Right lobe of liver (tissue), 6 donors: ENCODE results near the gene SIK1. TPM values are rescaled to one million over a fixed set of nuclear protein-coding genes. Genes with fewer than 3 reads are reported as not detected.
"Not testable (repeated sequence)": the region's sequence is repeated elsewhere in the genome, so short reads cannot be mapped to it uniquely, and the experiment has no call there.

Source experiments
- ATAC-seq, 4 donors: fragments of 200-7000 bp; cut with Tn5 transposase; one replicate each; pipeline ENCODE4 v1.9.1; 2020; ENCODE audit warnings: mild to moderate bottlenecking in 4 of 4, moderate library complexity in 4 of 4
- DNase-seq, 3 donors: peaks; one replicate each; pipeline ENCODE4 v3.0.0-alpha.2; 2020
- H3K27ac ChIP-seq, 3 donors: fragments of 200-600 bp; one replicate each; pipeline ENCODE4 v1.8.0; 2022
- H3K27me3 ChIP-seq, 2 donors: fragments of 200-600 bp; one replicate each; pipeline ENCODE4 v1.8.0; 2022
- H3K36me3 ChIP-seq, 4 donors: fragments of 200-600 bp; sonication (generic) in 1 of 4; one replicate each; pipeline versions ENCODE4 v1.5.1 to v1.8.0; 2017 to 2022; ENCODE audit warnings: control low read depth in 1 of 4
- H3K4me1 ChIP-seq, 4 donors: fragments of 200-600 bp; sonication (generic) in 1 of 4; one replicate each; pipeline versions ENCODE4 v1.5.1 to v1.8.0; 2017 to 2022; ENCODE audit warnings: control low read depth in 1 of 4
- H3K4me3 ChIP-seq, 3 donors: fragments of 200-600 bp; one replicate each; pipeline ENCODE4 v1.8.0; 2022
- H3K9me3 ChIP-seq, 4 donors: fragments of 200-600 bp; sonication (generic) in 1 of 4; one replicate each; pipeline versions ENCODE4 v1.5.1 to v1.8.0; 2017 to 2022; ENCODE audit warnings: control low read depth in 1 of 4
- WGBS: methylation state at CpG from one replicate; pipeline ENCODE4 v1.1.6; 2018; ENCODE audit warnings: low coverage, low lambda C conversion rate; ENCODE audit not compliant: insufficient coverage; ENCODE audit errors: missing lambda C conversion rate; 5-methylcytosine and 5-hydroxymethylcytosine counted together
- intact Hi-C, 2 donors: fragments of 100-400 bp; cut with DNase I; formaldehyde crosslinking; loops; one replicate each; pipeline versions ENCODE4 v1.11.2 to v1.14.1; 2022
- total RNA-seq, 6 experiments: library from RNA; depleted of rRNA in 2 of 6; stranded (reverse); fragments of >200 nt in 2 of 6; fragmentation: NEBNext Ultra II Directional in 3 of 6; extraction: Animal tissue kit (Norgen Biotek cat#: 25700) in 3 of 6; gene quantifications; one replicate each; pipeline versions ENCODE4 v1.1.0 to v1.2.4, GENCODE V29; 2016 to 2023
- donor health status: DM: no; HTN: yes; CAD: no.
- donor health status: DM: no; HTN: no; CAD: no.
- donor health status: DM: no; HTN: no; CAD: no.
- donor health status: DM: no; HTN: yes; CAD: no.
- donor health status: DM: no; HTN: yes; CAD: no.

Gene SIK1
- total RNA-seq, 6 experiments from 2014 or later = 4.2 to 44.4 (median 23.9) TPM

GRCh38 chr21:43410456-43411068 lies 16.4 kb downstream of the SIK1 start:
- H3K27me3 ChIP-seq, intact Hi-C loops, DNase-seq, H3K36me3 ChIP-seq, H3K4me1 ChIP-seq, H3K9me3 ChIP-seq, H3K27ac ChIP-seq, H3K4me3 ChIP-seq: not testable (repeated sequence)
- no CpG with 5 or more reads among the region's 27 CpGs for WGBS
- peak in 2 of 4 donors; percentile 16 to 27 for ATAC-seq

- H3K9me3 ChIP-seq, H3K4me3 ChIP-seq, H3K4me1 ChIP-seq, H3K27me3 ChIP-seq, H3K27ac ChIP-seq, H3K36me3 ChIP-seq, DNase-seq, intact Hi-C loops: not testable (repeated sequence)
- no CpG with 5 or more reads among the region's 13 CpGs for WGBS
- ATAC-seq = peak; percentile 49 to 57 (median 53)
These were observed 19.8 kb downstream of the SIK1 start for GRCh38 chr21:43407139-43407538.

GRCh38 chr21:43404450-43404849 lies 22.5 kb downstream of the SIK1 start:
- H3K4me1 ChIP-seq, H3K27me3 ChIP-seq, H3K9me3 ChIP-seq, H3K4me3 ChIP-seq, intact Hi-C loops, H3K36me3 ChIP-seq, H3K27ac ChIP-seq, DNase-seq: not testable (repeated sequence)
- no CpG with 5 or more reads among the region's 14 CpGs for WGBS
- ATAC-seq = peak in 2 of 4 donors; percentile 2 to 11

- H3K4me3 ChIP-seq, H3K9me3 ChIP-seq, intact Hi-C loops, H3K27me3 ChIP-seq, H3K27ac ChIP-seq, H3K36me3 ChIP-seq, H3K4me1 ChIP-seq: not testable (repeated sequence)
- ATAC-seq (peak; percentile 88 to 98 (median 94)), DNase-seq (peak in 2 of 3 donors; percentile 43 to 90)
- WGBS = no CpG with 5 or more reads among the region's 22 CpGs
These were observed 23.1 kb downstream of the SIK1 start for GRCh38 chr21:43403651-43404430.

GRCh38 chr21:43401125-43401524 lies 25.8 kb downstream of the SIK1 start:
- ATAC-seq, H3K4me3 ChIP-seq, intact Hi-C loops, DNase-seq, H3K4me1 ChIP-seq, H3K27ac ChIP-seq, H3K36me3 ChIP-seq, H3K9me3 ChIP-seq, H3K27me3 ChIP-seq: not testable (repeated sequence)
- no CpG with 5 or more reads among the region's 11 CpGs for whole genome bisulfite sequencing

GRCh38 chr21:43399595-43400015 lies 27.3 kb downstream of the SIK1 start:
- DNase-seq, H3K4me3 ChIP-seq, H3K4me1 ChIP-seq, H3K9me3 ChIP-seq, H3K27me3 ChIP-seq, intact Hi-C loops, H3K27ac ChIP-seq, H3K36me3 ChIP-seq: not testable (repeated sequence)
- peak in 1 of 4 donors; percentile 9 for ATAC-seq
- no CpG with 5 or more reads among the region's 15 CpGs for WGBS

- H3K9me3 ChIP-seq, H3K4me1 ChIP-seq, ATAC-seq, intact Hi-C loops, H3K36me3 ChIP-seq, H3K4me3 ChIP-seq, DNase-seq, H3K27me3 ChIP-seq, H3K27ac ChIP-seq: not testable (repeated sequence)
- whole genome bisulfite sequencing = no CpG with 5 or more reads among the region's 28 CpGs
These were observed 27.8 kb downstream of the SIK1 start for GRCh38 chr21:43399136-43399535.

GRCh38 chr21:43398533-43398932 lies 28.4 kb downstream of the SIK1 start:
- H3K27ac ChIP-seq, DNase-seq, H3K27me3 ChIP-seq, intact Hi-C loops, H3K36me3 ChIP-seq, H3K4me1 ChIP-seq, H3K9me3 ChIP-seq, H3K4me3 ChIP-seq: not testable (repeated sequence)
- ATAC-seq = peak in 1 of 4 donors; percentile 16
- no CpG with 5 or more reads among the region's 12 CpGs for whole genome bisulfite sequencing

- H3K27ac ChIP-seq, DNase-seq, ATAC-seq, H3K27me3 ChIP-seq, H3K9me3 ChIP-seq, H3K4me1 ChIP-seq, H3K4me3 ChIP-seq, intact Hi-C loops, H3K36me3 ChIP-seq: not testable (repeated sequence)
- WGBS = no CpG with 5 or more reads among the region's 3 CpGs
These were observed 28.9 kb downstream of the SIK1 start for GRCh38 chr21:43398000-43398399.

GRCh38 chr21:43397439-43397808 lies 29.5 kb downstream of the SIK1 start:
- no CpG with 5 or more reads among the region's 15 CpGs for WGBS
- H3K27ac ChIP-seq, H3K27me3 ChIP-seq, DNase-seq, H3K4me3 ChIP-seq, H3K4me1 ChIP-seq, H3K36me3 ChIP-seq, H3K9me3 ChIP-seq, intact Hi-C loops: not testable (repeated sequence)
- ATAC-seq = peak; percentile 73 to 81 (median 76)

- H3K27ac ChIP-seq, intact Hi-C loops: not testable (repeated sequence)
These were observed 30.0 kb downstream of the SIK1 start for GRCh38 chr21:43396788-43397438.

More at GRCh38 chr21:43396788-43397438, 30.0 kb downstream of the SIK1 start:
- not testable (repeated sequence) for H3K4me1 ChIP-seq, H3K36me3 ChIP-seq, DNase-seq, H3K9me3 ChIP-seq, H3K27me3 ChIP-seq, H3K4me3 ChIP-seq
- no CpG with 5 or more reads among the region's 27 CpGs for WGBS
- ATAC-seq = peak in 2 of 4 donors; percentile 16 to 29
